Immature natural killer cell (primary cell): ENCODE results near the gene ACBD6. TPM values are rescaled to one million over a fixed set of nuclear protein-coding genes. Genes with fewer than 3 reads are reported as not detected.

Experiments used
- DNase-seq, 3 donors: peaks; one replicate each; pipeline ENCODE4 v3.0.0; 2022; ENCODE audit warnings: mixed read lengths in 1 of 3
- H3K27ac Mint-ChIP-seq, 6 donors: one replicate each; pipeline ENCODE4 v1.8.0; 2020; ENCODE audit warnings: mixed read lengths in 6 of 6, mild to moderate bottlenecking in 5 of 6, inconsistent platforms in 4 of 6, moderate library complexity in 3 of 6
- H3K27me3 Mint-ChIP-seq, 3 donors: one replicate each; pipeline ENCODE4 v1.8.0; 2020 to 2021; ENCODE audit warnings: low read depth in 3 of 3, mild to moderate bottlenecking in 3 of 3, mixed read lengths in 3 of 3, moderate library complexity in 3 of 3, inconsistent platforms in 1 of 3
- H3K36me3 Mint-ChIP-seq, 3 donors: one replicate each; pipeline ENCODE4 v1.8.0; 2020; ENCODE audit warnings: mixed read lengths in 3 of 3, inconsistent platforms in 2 of 3, mild to moderate bottlenecking in 2 of 3
- H3K4me1 Mint-ChIP-seq, 2 donors: one replicate each; pipeline ENCODE4 v1.8.0; 2020; ENCODE audit warnings: inconsistent platforms in 2 of 2, mild to moderate bottlenecking in 2 of 2, mixed read lengths in 2 of 2, moderate library complexity in 1 of 2
- H3K4me3 Mint-ChIP-seq, 5 donors: one replicate each; pipeline ENCODE4 v1.8.0; 2020; ENCODE audit warnings: mild to moderate bottlenecking in 5 of 5, mixed read lengths in 5 of 5, inconsistent platforms in 3 of 5, moderate library complexity in 3 of 5
- H3K9me3 Mint-ChIP-seq, 6 donors: one replicate each; pipeline ENCODE4 v1.8.0; 2020; ENCODE audit warnings: mild to moderate bottlenecking in 6 of 6, mixed read lengths in 6 of 6, inconsistent platforms in 4 of 6, moderate library complexity in 3 of 6
- polyA plus RNA-seq, 3 donors: library from polyadenylated mRNA; unstranded; fragments of 300-500 nt; fragmentation: Illumina TruSeq; gene quantifications; one replicate each; pipeline ENCODE4 v1.2.3, GENCODE V29; 2021

Gene ACBD6
- polyA plus RNA-seq, 3 donors from 2014 or later = 30.5 to 39.2 (median 38.1) TPM

DNA sequence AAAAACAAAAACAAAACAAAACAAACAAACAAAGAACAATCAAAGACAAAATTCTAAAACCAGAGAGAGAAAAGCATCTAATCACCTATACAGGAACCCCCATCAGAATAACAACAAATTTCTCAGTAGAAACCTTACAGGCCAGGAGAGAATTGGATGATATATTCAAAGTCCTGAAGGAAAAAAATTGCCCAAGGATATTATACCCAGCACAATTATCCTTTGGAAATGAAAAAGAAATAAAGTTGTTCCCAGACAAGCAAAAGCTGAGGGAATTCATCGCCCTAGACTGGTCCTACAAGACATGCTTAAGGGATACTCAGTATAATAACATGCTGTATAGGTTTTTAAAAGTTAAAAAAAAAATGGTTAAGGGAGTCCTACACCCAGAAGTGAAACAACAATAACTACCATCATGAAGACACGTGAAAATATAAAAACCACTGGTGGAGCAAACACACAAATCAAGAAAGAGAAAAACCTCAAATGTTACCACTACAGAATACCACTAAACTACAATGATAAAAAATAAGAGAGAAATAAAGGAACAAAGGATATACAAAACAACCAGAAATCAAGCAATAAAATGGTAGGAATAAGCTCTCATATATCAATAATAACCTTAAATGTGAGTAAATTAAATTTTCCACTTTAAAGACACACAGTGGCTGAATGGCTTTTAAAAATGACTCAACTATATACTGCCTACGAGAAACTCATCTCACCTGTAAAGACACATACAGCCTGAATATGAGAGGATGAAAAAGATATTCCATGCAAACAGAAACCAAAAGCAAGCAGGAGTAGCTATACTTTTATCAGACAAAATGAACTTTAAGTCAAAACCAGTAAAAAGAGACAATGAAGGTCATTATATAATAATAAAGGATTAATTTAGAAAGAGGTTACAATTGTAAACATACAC is 121.9 kb downstream of the ACBD6 start:
- peak overlapping the region in 1 of 6 donors; percentile 64 for H3K27ac Mint-ChIP-seq
- no peak for DNase-seq
- H3K9me3 Mint-ChIP-seq = peaks cover 35 to 82% (median 66%) of the 10 kb centered on the region in 6 donors
- no peaks in the 10 kb centered on the region for H3K27me3 Mint-ChIP-seq
- H3K4me1 Mint-ChIP-seq = peaks cover 2 to 49% of the 10 kb centered on the region in 2 donors
- H3K36me3 Mint-ChIP-seq = peaks cover 48 to 76% (median 60%) of the 10 kb centered on the region in 3 donors
- H3K4me3 Mint-ChIP-seq = no peak overlapping the region

DNA sequence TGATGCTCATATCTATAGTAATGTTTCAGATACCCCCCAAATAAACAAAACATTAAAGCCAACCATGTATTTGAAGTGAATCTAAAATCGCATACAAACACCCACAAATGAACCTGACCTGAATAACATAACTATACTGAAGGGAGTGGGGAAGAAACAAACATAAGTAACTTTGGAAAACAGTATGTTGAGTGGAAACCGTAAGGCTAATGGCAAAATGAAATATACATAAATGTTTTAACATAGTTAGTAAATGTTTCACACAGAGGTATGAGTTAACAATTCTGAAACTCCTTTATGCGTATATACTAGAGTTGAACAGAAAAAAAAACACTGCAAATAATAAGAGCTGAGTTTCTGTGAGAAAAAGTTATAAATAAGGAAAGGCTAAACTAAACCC is 125.6 kb downstream of the ACBD6 start:
- H3K27me3 Mint-ChIP-seq = no peaks in the 10 kb centered on the region
- H3K4me3 Mint-ChIP-seq = no peak overlapping the region
- H3K4me1 Mint-ChIP-seq = peaks cover 3 to 45% of the 10 kb centered on the region in 2 donors
- H3K27ac Mint-ChIP-seq = no peak overlapping the region
- H3K36me3 Mint-ChIP-seq = peaks cover 28 to 49% (median 29%) of the 10 kb centered on the region in 3 donors
- no peak for DNase-seq
- peaks cover 20 to 48% (median 34%) of the 10 kb centered on the region in 6 donors for H3K9me3 Mint-ChIP-seq

DNA sequence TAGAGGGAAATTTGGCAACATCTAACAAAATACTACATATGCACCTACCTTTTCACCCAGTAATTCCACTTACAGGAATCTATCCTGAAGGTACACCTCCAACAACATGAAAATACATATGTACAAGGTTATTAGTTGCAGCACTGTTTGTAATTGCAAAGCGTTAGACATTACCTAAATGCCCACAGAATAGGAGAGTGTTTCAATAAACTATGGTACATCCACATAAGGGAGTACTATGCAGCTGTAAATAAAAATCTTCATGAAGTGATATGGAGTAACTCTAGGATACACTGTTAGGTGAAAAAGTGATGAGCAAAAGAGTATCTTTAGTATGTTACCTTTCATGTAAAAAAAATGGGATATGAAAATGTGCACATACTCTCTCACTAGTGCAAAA is 126.1 kb downstream of the ACBD6 start:
- Mint-ChIP-seq H3K36me3 (peaks cover 27 to 52% (median 28%) of the 10 kb centered on the region in 3 donors), H3K27ac (no peak overlapping the region), H3K4me1 (peaks cover 4 to 50% of the 10 kb centered on the region in 2 donors), H3K9me3 (peaks cover 20 to 44% (median 33%) of the 10 kb centered on the region in 6 donors), H3K27me3 (no peaks in the 10 kb centered on the region), H3K4me3 (no peak overlapping the region)
- DNase-seq = no peak

DNA sequence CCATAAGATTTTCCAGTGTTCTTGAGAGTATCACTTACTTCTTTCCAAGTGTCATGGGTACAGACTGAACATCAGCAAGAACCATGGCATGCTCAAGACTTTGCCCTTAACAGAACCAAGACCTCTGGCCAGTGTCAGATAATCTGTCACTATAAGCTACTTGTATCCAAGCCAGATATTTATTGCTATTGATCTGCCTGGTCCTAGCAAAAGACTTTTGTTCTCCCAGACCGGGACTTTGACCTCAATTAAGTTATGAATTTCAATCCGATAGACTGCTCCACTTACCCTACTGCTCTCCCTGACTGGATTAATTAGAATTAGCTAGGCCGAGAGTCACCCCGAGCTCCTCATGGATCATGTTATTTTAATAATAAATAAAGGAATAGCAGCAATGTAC is 129.6 kb downstream of the ACBD6 start:
- H3K36me3 Mint-ChIP-seq = peaks cover 0 to 22% (median 5%) of the 10 kb centered on the region in 3 donors
- no peak overlapping the region for H3K27ac Mint-ChIP-seq
- no peak for DNase-seq
- peaks cover 0 to 12% (median 8%) of the 10 kb centered on the region in 6 donors for H3K9me3 Mint-ChIP-seq
- H3K27me3 Mint-ChIP-seq = peaks cover 0 to 3% (median 0%) of the 10 kb centered on the region in 3 donors
- H3K4me1 Mint-ChIP-seq = peaks cover 3 to 32% of the 10 kb centered on the region in 2 donors
- no peak overlapping the region for H3K4me3 Mint-ChIP-seq

DNA sequence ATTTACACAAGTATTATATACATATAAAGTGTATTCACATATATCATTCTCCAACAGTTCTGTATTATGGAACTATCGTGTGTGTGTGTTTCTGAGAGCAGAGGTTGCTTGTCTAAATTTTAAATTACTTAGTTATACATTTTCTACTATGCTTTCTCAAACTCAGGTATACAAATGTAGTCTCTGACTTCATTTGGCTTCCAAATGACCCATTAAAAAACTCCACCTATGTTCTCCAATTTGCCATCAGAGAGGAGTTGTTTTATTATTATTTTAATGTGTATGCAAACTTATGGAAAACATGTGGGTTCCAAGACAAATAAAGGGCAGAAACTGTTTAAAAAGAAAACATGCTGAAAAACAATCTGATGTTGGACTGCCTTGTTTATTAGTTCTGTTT is 131.8 kb downstream of the ACBD6 start:
- no peak overlapping the region for H3K27ac Mint-ChIP-seq
- H3K36me3 Mint-ChIP-seq = peaks cover 0 to 9% (median 0%) of the 10 kb centered on the region in 3 donors
- peaks cover 3 to 17% of the 10 kb centered on the region in 2 donors for H3K4me1 Mint-ChIP-seq
- H3K9me3 Mint-ChIP-seq = no peaks in the 10 kb centered on the region
- no peak overlapping the region for H3K4me3 Mint-ChIP-seq
- DNase-seq = no peak
- peaks cover 0 to 3% (median 0%) of the 10 kb centered on the region in 3 donors for H3K27me3 Mint-ChIP-seq

DNA sequence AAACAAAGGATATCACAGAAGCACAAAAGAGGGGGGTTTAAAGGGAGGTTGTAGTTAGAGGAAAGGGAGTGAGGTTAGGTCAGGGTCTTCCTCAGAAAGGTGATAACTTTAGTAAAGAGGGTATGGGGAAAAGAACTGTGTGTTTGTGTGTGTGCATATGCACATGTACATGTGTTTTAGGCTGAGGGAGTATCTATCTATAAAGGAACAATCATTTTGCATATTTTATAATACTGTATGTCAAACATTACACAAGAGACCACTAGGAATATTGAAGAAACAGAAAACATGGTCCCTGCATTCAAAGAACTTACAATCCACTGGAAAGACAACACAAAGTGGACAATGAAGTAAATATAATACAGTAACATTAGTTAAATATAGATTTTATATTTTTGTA is 132.2 kb downstream of the ACBD6 start:
- Mint-ChIP-seq H3K27ac (no peak overlapping the region), H3K9me3 (no peaks in the 10 kb centered on the region), H3K4me3 (no peak overlapping the region), H3K27me3 (peaks cover 0 to 3% (median 0%) of the 10 kb centered on the region in 3 donors), H3K36me3 (peaks cover 0 to 9% (median 0%) of the 10 kb centered on the region in 3 donors), H3K4me1 (peaks cover 3 to 17% of the 10 kb centered on the region in 2 donors)
- no peak for DNase-seq

DNA sequence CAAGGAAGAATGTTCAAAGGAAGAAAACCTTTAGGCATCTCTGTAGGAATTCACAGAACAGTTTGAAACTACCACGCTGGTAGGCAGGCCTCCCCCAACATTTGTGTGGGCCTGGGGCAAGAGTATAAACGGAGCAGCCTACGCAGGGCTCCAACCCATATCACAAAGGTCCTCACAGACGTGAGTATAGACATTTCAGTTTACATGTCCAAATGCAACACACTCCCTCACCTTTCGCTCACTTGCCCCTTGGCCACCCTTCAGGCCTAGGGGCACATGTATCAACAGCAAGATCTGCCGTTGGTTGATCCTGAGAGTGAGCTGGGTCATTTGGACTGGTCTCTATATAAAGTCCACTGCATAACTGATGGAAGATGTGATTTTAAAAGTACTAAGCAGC is 133.3 kb downstream of the ACBD6 start:
- peaks cover 0 to 3% (median 0%) of the 10 kb centered on the region in 3 donors for H3K27me3 Mint-ChIP-seq
- H3K36me3 Mint-ChIP-seq = peaks cover 0 to 12% (median 0%) of the 10 kb centered on the region in 3 donors
- H3K4me1 Mint-ChIP-seq = peaks cover 3 to 12% of the 10 kb centered on the region in 2 donors
- no peak overlapping the region for H3K27ac Mint-ChIP-seq
- no peak for DNase-seq
- H3K9me3 Mint-ChIP-seq = no peaks in the 10 kb centered on the region
- H3K4me3 Mint-ChIP-seq = no peak overlapping the region

DNA sequence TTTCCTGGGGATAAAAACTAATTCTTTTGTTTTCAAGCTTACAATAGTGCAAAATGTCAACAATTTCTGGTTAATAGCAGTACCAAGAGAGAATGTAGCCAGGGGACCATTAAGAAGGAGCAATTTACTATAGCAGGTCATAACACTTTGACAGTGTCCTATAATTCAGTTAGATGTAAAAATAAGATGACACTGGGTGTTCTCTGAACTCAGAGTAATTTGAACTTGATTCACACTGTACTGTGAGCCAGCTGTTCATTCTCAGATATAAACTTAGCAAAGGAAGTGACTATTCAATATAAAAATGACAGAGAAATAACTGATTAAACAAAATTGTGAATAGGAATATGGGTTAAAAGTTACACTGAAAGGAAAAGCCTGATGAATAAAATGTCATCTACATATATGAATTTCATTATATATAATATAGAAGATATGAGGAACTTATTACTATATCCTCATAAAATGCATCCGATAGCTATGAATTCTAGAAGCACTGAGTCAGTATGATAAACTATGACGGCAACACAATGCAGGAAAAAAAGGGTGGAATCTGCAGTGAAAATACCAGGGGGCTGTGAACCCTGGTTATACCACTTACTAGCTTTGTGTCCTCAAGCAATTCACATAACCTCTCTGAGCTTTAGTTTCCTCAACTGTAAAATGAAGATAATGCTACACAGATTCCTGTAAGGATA is 135.9 kb downstream of the ACBD6 start:
- Mint-ChIP-seq H3K9me3 (no peaks in the 10 kb centered on the region), H3K36me3 (peaks cover 0 to 8% (median 0%) of the 10 kb centered on the region in 3 donors), H3K27ac (peak overlapping the region in 2 of 6 donors; percentile 1 to 30), H3K4me3 (no peak overlapping the region), H3K27me3 (peaks cover 0 to 3% (median 0%) of the 10 kb centered on the region in 3 donors), H3K4me1 (peaks cover 0 to 5% of the 10 kb centered on the region in 2 donors)
- no peak for DNase-seq

DNA sequence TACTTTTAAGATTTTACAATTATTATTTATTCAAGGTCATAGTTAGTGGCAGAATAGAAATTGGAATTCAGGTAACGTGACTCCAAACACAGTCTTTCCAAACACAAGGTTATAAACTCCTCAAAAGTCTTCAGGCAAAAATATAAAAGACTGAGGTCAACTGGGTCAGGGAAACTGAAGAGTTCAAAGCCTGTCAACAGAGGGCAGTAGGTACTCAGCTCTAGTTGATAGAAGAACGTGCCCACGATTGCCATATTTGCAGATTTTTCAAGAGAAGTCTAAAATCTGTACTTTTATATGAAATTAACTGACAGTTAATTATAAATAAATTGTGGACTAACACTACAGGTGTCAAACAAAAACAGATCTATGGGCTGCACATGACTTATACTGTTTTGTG is 137.3 kb downstream of the ACBD6 start:
- H3K4me3 Mint-ChIP-seq = no peak overlapping the region
- peaks cover 0 to 8% (median 0%) of the 10 kb centered on the region in 3 donors for H3K36me3 Mint-ChIP-seq
- no peak overlapping the region for H3K27ac Mint-ChIP-seq
- H3K9me3 Mint-ChIP-seq = no peaks in the 10 kb centered on the region
- H3K4me1 Mint-ChIP-seq = peaks cover 0 to 1% of the 10 kb centered on the region in 2 donors
- peaks cover 0 to under 1% (median 0%) of the 10 kb centered on the region in 3 donors for H3K27me3 Mint-ChIP-seq
- DNase-seq = no peak

DNA sequence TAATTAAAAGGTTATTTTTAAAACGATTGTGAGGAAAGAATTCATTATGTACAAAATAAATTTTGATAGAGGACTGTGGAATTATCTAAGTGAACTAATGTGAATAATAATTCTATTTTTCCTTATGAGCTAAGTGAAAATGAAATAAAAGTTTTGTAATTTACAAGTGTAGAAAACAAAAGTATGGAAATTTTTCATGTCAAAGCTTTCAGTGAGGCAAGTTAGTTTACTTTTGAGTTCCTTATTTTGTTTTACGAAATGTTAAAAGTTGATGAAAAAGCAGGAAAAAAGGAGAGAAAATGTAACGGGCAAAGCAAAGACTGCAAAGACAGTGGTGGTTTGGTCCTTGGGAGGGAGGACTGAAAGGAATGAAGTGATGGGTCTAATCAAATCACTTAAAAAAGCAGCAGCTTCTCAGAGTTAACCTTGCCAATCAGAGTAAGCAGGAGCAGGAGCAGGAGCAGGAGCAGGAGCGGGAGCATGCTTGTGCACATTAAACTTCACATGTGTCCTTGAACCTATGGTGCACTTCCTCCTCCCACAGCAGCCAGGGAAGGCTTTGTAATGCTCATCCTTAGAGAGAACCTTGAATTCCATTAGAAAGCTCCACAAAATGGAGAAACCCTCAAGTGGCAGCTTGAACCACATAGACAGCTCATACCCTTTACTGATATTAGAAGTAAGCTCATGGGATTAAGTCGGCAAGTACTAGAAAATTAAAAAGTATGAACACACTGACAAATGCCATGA is 139.0 kb downstream of the ACBD6 start:
- Mint-ChIP-seq H3K4me1 (peaks cover 0 to 2% of the 10 kb centered on the region in 2 donors), H3K27me3 (no peaks in the 10 kb centered on the region), H3K4me3 (no peak overlapping the region), H3K9me3 (no peaks in the 10 kb centered on the region), H3K27ac (no peak overlapping the region), H3K36me3 (peaks cover 0 to 8% (median 0%) of the 10 kb centered on the region in 3 donors)
- no peak for DNase-seq

DNA sequence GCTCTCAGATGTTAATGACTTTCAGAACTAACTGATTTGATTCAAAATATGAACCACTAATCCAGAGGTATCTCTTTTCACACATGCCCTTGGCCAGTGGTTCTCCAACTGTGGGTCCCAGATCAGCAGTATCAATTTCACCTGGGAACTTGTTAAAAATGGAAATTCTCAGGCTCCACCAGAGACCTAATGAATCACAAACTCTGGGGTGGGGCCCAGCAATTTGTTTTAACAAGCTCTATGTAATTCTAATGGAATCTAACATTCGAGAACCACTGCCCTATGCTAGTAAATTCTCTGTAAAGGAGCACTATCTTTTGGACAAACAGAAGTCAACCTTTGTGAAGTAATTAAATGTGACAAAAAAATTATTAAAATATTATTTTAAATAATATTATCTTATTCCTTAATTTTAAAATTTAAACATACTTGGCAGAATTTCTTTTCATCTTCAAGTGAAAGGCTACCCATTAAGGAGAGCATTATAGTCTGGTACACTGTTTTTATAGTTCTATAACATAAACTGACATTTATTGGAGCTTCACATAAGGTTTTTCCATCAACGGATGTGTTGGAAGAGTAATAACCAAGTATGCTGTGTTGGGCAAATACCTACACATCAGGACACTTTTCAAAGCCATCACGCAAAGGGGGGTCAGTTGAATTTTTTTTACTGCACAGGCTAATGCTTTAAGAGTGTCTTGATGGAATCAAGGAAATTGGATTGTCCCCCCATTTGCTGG is 141.9 kb downstream of the ACBD6 start:
- DNase-seq = no peak
- Mint-ChIP-seq H3K9me3 (no peaks in the 10 kb centered on the region), H3K27me3 (no peaks in the 10 kb centered on the region), H3K36me3 (peaks cover 0 to 4% (median 0%) of the 10 kb centered on the region in 3 donors), H3K27ac (no peak overlapping the region), H3K4me1 (peaks cover 0 to 2% of the 10 kb centered on the region in 2 donors), H3K4me3 (no peak overlapping the region)

DNA sequence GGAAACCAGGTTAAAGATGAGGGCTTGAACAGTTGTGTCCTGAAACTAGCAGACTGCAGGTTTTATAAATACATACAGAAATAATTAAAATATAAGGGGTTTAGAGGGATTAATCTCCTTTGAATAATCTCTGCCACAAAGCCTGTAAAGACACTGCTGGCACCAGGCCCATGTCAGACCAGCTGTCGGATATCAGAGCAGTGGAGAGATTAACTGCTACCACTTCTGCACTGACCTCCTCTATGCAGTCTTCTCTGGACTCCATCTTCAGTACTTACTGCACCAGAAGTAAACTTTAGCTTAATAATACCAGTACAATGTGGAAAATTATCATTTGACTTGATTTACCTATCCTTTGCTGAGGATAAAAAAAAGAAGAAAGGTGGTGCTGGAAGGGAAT is 143.7 kb downstream of the ACBD6 start:
- Mint-ChIP-seq H3K4me3 (no peak overlapping the region), H3K9me3 (no peaks in the 10 kb centered on the region), H3K4me1 (peaks cover 0 to 2% of the 10 kb centered on the region in 2 donors), H3K27ac (no peak overlapping the region), H3K27me3 (no peaks in the 10 kb centered on the region), H3K36me3 (no peaks in the 10 kb centered on the region)
- DNase-seq = no peak

DNA sequence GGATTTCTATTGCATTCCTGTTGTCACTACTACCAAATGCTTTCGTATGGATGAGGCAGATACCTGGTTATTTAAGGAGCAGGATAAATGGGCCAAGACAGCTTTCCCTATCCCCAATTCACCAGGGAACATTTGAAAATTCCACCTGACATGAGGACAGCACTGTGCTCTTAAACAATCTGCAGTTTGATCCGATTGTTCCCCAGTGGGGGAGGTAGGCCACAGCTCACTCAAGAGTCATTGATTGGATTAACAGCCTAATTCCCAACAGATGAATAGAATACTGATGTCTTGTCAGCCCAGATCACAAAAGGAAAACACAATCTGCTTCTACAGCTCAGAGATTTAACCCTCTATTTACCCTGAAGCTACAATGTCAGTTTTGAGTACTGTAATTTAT is 148.4 kb downstream of the ACBD6 start:
- H3K9me3 Mint-ChIP-seq = no peaks in the 10 kb centered on the region
- no peak overlapping the region for H3K4me3 Mint-ChIP-seq
- no peaks in the 10 kb centered on the region for H3K4me1 Mint-ChIP-seq
- no peak overlapping the region for H3K27ac Mint-ChIP-seq
- no peak for DNase-seq
- no peaks in the 10 kb centered on the region for H3K36me3 Mint-ChIP-seq
- H3K27me3 Mint-ChIP-seq = no peaks in the 10 kb centered on the region
